ENCODE measurements around the gene FGD1. TPM values are rescaled to one million over a fixed set of nuclear protein-coding genes. Genes with fewer than 3 reads are reported as not detected.

FGD1 gene
- total RNA-seq, 1 experiment from 2014 or later = 5.8 TPM

DNA sequence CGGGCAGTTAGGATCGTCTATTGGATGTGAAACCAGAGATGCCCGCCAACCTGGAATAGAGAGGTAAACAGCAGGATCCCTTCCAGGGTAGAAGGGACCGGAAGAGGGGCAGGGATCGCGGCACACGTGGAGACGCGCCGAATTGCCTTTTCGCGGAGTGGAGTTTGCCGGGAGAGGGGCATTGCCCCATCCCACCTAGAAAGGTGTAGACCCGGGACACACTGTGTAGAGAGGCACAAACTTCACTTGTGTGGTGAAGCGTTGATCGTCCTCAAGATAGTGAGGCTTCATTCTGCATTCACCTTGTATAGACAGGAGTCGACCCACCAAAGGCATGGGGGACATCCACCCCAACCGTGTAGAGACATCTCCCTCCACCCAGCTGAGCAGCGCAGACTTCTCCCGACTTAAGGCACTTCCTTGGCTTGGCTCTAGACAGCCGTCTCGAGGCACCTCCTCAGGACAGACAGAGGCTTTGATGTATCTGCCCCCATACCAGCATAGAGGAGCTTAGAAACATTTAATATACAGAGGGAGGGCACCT, 34.4 kb upstream of the FGD1 start:
- POLR2A ChIA-PET = no interaction called here
- Histone ChIP-seq H3K79me2 (ENCODE audit: insufficient read depth, low read length) (peaks cover 52% of the 10 kb centered on the region), H3K9me3 (ENCODE audit: control insufficient read depth in 1 of 2, insufficient read depth in 1 of 2, low read depth in 1 of 2, low read length in 2 of 2) (no peaks in the 10 kb centered on the region), H3K4me2 (ENCODE audit: low read length) (peak overlapping the region; percentile 82), H3K36me3 (ENCODE audit: control insufficient read depth in 1 of 2, insufficient read depth in 2 of 2, low read length in 2 of 2) (peaks cover 0 to 6% of the 10 kb centered on the region in 2 experiments; a peak in 2 of 4 replicates), H3K27ac (ENCODE audit: low read depth, low read length) (peak overlapping the region; percentile 79), H3K9me2 (ENCODE audit: insufficient read depth) (no peaks in the 10 kb centered on the region), H3K27me3 (ENCODE audit: insufficient read depth, low read length) (no peaks in the 10 kb centered on the region), H3K9ac (ENCODE audit: low read length) (peak overlapping the region; percentile 93), H3K4me1 (ENCODE audit: control insufficient read depth in 1 of 2, insufficient read depth in 2 of 2, low read length in 2 of 2) (peaks cover 5 to 25% of the 10 kb centered on the region in 2 experiments), H3K4me3 (replicated peaks in 1 of 2; ENCODE audit: low read depth in 1 of 2, low read length in 2 of 2) (peak overlapping the region; percentile 62 to 87), H2AFZ (ENCODE audit: low read depth, low read length, poor library complexity, severe bottlenecking) (no peak overlapping the region), H4K20me1 (ENCODE audit: insufficient read depth) (no peaks in the 10 kb centered on the region)
- TF ChIP-seq, protein P1, sequence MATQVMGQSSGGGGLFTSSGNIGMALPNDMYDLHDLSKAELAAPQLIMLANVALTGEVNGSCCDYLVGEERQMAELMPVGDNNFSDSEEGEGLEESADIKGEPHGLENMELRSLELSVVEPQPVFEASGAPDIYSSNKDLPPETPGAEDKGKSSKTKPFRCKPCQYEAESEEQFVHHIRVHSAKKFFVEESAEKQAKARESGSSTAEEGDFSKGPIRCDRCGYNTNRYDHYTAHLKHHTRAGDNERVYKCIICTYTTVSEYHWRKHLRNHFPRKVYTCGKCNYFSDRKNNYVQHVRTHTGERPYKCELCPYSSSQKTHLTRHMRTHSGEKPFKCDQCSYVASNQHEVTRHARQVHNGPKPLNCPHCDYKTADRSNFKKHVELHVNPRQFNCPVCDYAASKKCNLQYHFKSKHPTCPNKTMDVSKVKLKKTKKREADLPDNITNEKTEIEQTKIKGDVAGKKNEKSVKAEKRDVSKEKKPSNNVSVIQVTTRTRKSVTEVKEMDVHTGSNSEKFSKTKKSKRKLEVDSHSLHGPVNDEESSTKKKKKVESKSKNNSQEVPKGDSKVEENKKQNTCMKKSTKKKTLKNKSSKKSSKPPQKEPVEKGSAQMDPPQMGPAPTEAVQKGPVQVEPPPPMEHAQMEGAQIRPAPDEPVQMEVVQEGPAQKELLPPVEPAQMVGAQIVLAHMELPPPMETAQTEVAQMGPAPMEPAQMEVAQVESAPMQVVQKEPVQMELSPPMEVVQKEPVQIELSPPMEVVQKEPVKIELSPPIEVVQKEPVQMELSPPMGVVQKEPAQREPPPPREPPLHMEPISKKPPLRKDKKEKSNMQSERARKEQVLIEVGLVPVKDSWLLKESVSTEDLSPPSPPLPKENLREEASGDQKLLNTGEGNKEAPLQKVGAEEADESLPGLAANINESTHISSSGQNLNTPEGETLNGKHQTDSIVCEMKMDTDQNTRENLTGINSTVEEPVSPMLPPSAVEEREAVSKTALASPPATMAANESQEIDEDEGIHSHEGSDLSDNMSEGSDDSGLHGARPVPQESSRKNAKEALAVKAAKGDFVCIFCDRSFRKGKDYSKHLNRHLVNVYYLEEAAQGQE (IDR thresholded peaks at IDR 0.05; ENCODE audit: low read depth) = no peak
- TF ChIP-seq, protein P2, sequence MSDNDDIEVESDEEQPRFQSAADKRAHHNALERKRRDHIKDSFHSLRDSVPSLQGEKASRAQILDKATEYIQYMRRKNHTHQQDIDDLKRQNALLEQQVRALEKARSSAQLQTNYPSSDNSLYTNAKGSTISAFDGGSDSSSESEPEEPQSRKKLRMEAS (IDR thresholded peaks at IDR 0.05) = peak; percentile 82
- TF ChIP-seq SIN3A (IDR thresholded peaks at IDR 0.05; ENCODE audit: low read depth) = peak; percentile 67; the same call in 1 of the 2 replicates
- ATAC-seq = peak; percentile 58
- DNase-seq (ENCODE audit: low read depth, low spot score) = no peak
- TSS peak; percentile 75 for BruUV-seq (replicated peaks)
- intact Hi-C loops (cut with micrococcal nuclease) = no loop called here
- CTCF ChIA-PET = no interaction called here
- RAD21 ChIA-PET (ENCODE audit: low non-redundant PET in 1 of 2, low total read pairs in 2 of 2, uncharacterized antibody in 2 of 2, unreplicated experiment in 2 of 2) = no interaction called here
